Ascending aorta (tissue), 2 donors: ENCODE data around the gene CFAP251. TPM values are rescaled to one million over a fixed set of nuclear protein-coding genes. Genes with fewer than 3 reads are reported as not detected.

Source experiments
- DNase-seq, 2 donors: peaks; one replicate each; pipeline ENCODE4 v3.0.0-alpha.2; 2019; ENCODE audit warnings: low spot score in 2 of 2
- H3K27ac ChIP-seq, 2 donors: fragments of 200-600 bp; sonication (generic); one replicate each; pipeline ENCODE4 v1.5.1; 2016 to 2017; ENCODE audit warnings: mild to moderate bottlenecking in 1 of 2
- H3K27me3 ChIP-seq: fragments of 200-600 bp; sonication (generic); one replicate; pipeline ENCODE4 v1.5.1; 2017
- H3K36me3 ChIP-seq, 2 donors: fragments of 200-600 bp; sonication (generic); one replicate each; pipeline ENCODE4 v1.5.1; 2016
- H3K4me1 ChIP-seq, 2 donors: fragments of 200-600 bp; sonication (generic); one replicate each; pipeline ENCODE4 v1.5.1; 2016 to 2017; ENCODE audit warnings: mild to moderate bottlenecking in 1 of 2
- H3K4me3 ChIP-seq, 2 donors: fragments of 200-600 bp; sonication (generic); one replicate each; pipeline ENCODE4 v1.5.1; 2016 to 2017; ENCODE audit warnings: mild to moderate bottlenecking in 1 of 2
- H3K9me3 ChIP-seq, 2 donors: fragments of 200-600 bp; sonication (generic); one replicate each; pipeline ENCODE4 v1.5.1; 2016
- CTCF ChIP-seq, 3 experiments: fragments of 200-600 bp in 2 of 3; fragments of 450-650 bp in 1 of 3; sonication (generic) in 2 of 3; IDR thresholded peaks; one replicate each; pipeline ENCODE4 v1.5.1; 2016 to 2019; ENCODE audit warnings: antibody characterized with exemption in 3 of 3, mild to moderate bottlenecking in 1 of 3, moderate library complexity in 1 of 3
- intact Hi-C: fragments of 100-400 bp; cut with DNase I; formaldehyde crosslinking; loops from one replicate; pipeline ENCODE4 v1.15.1; 2023
- total RNA-seq: library from RNA; depleted of rRNA; stranded (reverse); fragments of >200 nt; gene quantifications from one replicate; pipeline ENCODE4 v1.1.0, GENCODE V29; 2016

The CFAP251 gene
- total RNA-seq, 1 donor from 2014 or later = 0.75 TPM

GRCh38 chr12:122022393-122023338 lies 104.3 kb downstream of the CFAP251 start:
- Histone ChIP-seq H3K36me3 (no peaks in the 10 kb centered on the region), H3K4me3 (peak overlapping the region; percentile 95 to 97), H3K4me1 (peaks cover 4 to 16% of the 10 kb centered on the region in 2 donors), H3K9me3 (no peaks in the 10 kb centered on the region), H3K27ac (peak overlapping the region; percentile 87 to 93), H3K27me3 (no peaks in the 10 kb centered on the region)
- intact Hi-C loops = loop anchor here (1.0 to 5.0 kb wide), 3 partner anchors 56 to 220 kb away; partner anchors contain the start of genes CFAP251, MLXIP and SETD1B
- no peak for DNase-seq
- TF ChIP-seq CTCF (IDR thresholded peaks at IDR 0.05) = no peak

DNA sequence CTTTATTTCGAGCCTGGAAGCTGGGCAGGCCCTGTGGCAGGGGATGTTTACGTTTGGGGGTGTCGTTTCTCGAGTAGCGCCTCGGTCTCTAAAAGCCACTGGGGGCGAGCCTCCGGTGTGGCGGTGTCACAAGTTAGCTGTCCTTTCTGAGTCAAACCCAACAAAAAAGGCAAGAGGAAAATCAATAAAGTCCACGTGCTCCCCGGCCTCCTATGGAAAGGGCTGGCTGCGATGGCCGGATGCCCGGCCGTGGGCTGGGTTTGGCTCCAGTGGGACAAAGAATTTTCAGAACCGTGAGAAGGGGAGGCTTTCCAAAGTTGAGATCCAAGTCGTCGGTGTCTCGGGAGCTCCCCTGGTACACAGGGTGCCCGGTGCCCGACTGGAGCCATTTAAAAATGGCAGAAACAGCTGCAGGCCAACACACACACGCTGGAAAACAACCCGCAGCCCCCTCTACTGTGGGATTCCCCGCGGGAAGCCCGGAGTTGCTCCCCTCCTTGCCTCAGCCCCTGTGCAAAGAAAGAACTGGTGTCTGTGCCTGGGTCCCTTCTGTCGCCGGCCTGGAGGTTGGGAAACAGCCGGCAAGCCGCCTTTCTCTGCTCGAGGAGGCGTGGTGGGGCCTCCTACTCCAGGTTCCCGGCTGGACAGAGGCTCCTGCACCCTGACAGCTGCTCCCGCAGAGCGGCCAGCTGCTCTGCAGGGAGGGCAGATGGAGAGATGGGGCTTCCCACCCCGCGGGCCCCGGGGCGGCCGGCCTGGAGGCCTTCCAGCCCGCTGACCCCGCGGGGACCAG lies 105.1 kb downstream of the CFAP251 start:
- no peak for TF ChIP-seq CTCF (IDR thresholded peaks at IDR 0.05)
- Histone ChIP-seq H3K4me1 (peaks cover 4 to 16% of the 10 kb centered on the region in 2 donors), H3K27me3 (no peaks in the 10 kb centered on the region), H3K4me3 (peak overlapping the region; percentile 95 to 97), H3K36me3 (no peaks in the 10 kb centered on the region), H3K27ac (peak overlapping the region; percentile 87 to 93), H3K9me3 (no peaks in the 10 kb centered on the region)
- DNase-seq = peak; percentile 24 to 87
- intact Hi-C loops = loop anchor here (1.0 to 5.0 kb wide), 2 partner anchors 55 to 221 kb away; partner anchors contain the start of genes MLXIP and SETD1B

GRCh38 chr12:122024132-122024785 lies 105.9 kb downstream of the CFAP251 start:
- Histone ChIP-seq H3K4me1 (peaks cover 4 to 19% of the 10 kb centered on the region in 2 donors), H3K9me3 (no peaks in the 10 kb centered on the region), H3K27me3 (no peaks in the 10 kb centered on the region), H3K36me3 (no peaks in the 10 kb centered on the region), H3K4me3 (peak overlapping the region; percentile 95 to 97), H3K27ac (peak overlapping the region; percentile 87 to 93)
- no peak for DNase-seq
- intact Hi-C loops = loop anchor here (5.0 kb wide), 1 partner anchor 222 kb away; the partner anchor contains the start of gene SETD1B
- no peak for TF ChIP-seq CTCF (IDR thresholded peaks at IDR 0.05)

GRCh38 chr12:122026706-122027333 lies 108.4 kb downstream of the CFAP251 start:
- H3K4me3 ChIP-seq = no peak overlapping the region
- no peak for DNase-seq
- H3K4me1 ChIP-seq = peaks cover 4 to 13% of the 10 kb centered on the region in 2 donors
- no peaks in the 10 kb centered on the region for H3K9me3 ChIP-seq
- no peaks in the 10 kb centered on the region for H3K36me3 ChIP-seq
- no peak for TF ChIP-seq CTCF (IDR thresholded peaks at IDR 0.05)
- intact Hi-C loops = no loop called here
- no peaks in the 10 kb centered on the region for H3K27me3 ChIP-seq
- no peak overlapping the region for H3K27ac ChIP-seq
